HG02623 (cell line): ENCODE results near the gene RPS18.

Source experiments
- ATAC-seq: cut with Tn5 transposase; IDR thresholded peaks from one replicate; pipeline ENCODE4 v1.9.1; 2021; ENCODE audit warnings: moderate library complexity; ENCODE audit not compliant: unreplicated experiment

Gene RPS18

DNA sequence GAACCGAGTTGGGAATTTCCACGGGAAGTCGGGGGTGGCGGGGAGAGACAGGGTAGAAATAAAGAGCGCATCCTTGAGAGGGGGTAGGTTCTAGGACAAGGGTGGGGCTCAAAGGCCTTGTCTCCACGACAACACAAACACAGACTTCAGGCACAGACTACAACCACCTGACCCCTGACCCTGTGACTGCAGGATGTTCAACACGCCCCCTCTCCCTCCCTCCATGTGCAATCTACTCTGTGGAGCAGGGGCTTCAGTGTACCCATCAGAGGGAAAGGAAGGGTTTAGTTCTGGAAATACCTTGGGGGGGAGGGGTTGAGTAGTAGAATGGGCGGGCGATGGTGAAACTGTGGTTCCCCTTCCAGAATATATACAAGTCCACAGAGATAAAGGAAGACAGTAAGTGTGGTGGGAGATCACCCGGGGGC is 42.7 kb downstream of the RPS18 start:
- ATAC-seq: no peak

DNA sequence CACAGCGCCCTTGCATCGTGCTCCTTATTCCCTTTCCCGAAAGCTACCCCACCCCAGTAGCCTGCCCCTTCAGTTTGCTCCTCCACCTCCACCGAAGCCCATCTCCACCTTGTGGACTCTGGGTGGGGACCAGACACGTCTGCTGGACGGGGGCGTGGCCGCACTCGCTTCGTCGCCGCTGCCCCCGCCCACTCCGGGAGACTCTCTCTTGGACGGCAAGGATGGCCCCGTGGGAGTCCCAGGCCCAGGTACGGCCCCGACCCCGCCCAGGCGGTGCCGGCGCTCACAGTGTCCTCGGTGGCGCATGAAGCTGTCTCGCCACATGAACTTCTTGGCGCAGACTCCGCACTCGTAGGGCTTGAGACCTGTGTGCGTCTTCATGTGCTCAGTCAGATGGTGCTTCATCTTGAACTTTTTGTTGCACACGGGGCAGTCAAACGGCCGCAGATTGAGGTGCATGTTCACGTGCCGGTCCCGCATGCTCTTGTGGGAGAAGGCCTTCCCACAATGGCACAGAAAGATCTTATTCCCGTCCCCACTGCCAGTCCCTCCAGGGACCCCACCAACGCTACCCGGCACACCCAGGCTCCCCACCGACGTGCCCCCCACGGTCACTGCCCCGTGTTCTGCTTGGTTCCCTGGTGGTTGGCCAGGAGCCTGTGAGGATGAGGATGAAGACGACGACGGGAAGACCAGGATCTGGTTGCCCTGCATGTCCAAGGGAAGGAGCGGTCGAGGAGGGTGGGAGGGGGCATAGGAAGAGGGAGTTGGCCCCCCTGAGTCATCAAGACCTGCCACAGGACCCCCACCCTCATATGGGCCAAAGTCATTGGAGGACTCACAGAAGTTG is 43.3 kb downstream of the RPS18 start:
- no peak for ATAC-seq

DNA sequence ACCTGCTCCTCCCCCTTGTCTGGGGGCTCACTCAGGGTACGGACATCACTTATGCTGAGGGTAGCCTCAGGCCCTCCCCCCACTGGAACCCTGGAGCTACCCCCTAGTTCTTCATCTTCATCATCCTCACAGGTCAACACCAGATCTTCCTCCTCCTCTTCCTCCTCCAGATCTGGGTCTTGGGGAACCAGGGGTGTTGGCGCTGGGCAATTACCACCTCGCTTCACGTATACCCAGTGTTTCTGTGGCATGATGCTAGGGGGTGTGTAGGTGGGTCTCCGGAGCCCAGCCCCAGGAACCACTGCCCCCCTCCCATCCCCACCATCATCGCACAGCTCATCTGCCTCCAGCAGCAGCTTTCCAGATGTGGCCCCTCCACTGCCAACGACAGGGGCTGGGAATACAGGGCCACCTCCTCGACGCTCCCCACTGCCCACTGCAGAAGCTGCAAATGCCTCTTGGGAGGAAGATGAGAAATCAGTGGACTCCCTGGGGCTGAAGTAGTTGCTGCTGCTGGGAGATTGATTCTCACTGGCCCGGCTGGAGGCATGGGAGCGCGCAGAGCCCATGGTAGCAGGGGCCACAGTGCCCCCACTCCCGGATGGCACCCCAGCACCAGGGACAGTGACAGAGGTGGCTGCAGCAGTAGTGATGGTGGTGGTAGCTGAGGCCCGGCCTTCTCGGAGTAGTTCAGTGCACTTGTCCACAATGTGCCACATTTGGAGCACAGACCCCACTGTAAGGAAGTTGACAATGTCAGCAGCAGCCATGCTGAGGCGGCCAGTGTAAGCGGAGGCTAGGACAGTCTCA is 44.1 kb downstream of the RPS18 start:
- no peak for ATAC-seq

DNA sequence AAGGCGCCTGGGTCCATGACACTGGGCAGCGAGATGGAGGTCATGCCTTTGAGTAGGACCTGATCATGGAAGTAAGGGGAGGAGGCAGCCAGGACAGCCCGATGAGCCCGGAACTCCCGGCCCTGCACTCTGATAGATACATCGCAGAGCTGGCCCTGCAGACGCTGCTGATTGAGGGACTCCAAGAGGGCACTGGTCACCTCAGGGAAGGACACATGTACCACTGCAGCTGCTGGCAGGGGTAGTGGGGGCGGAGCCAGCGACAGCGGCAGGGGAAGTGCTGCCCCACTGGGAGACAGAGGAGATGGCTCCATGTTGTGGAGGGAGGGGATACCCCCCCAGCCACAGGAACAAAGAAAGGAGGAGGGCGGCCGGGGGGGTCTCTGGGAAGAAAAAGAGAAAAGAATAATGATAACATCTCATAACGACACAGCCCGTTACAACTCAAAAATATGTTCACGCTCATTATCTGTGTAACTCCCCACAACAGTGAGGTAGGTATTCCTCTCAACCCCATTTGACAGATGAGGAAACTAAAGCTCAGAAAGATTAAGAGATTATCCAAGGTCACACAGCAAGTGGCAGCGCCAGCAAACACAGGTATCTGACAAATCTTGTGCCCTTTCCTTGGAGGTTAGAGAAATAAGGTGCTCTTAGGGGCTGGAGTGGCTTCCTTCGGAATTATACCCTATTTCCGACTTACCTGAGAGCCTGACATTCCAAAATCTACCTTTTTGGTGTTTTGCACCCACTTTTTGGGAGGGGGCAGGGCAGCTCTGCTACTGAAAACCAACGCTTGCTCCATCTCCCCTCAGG is 44.9 kb downstream of the RPS18 start:
- no peak for ATAC-seq

DNA sequence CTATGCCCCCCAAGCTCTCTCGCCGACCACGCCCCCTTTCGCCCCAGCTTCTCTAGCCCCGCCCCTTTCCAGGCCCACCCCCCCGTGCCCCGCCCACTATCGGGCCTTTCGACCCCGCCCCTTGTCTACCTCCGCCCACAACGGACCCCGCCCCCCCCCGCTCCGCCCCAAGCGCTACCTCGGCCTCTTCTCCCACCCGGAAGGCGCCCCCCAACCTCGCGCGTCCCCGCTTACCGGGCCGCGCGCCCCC is 45.5 kb downstream of the RPS18 start:
- no peak for ATAC-seq

DNA sequence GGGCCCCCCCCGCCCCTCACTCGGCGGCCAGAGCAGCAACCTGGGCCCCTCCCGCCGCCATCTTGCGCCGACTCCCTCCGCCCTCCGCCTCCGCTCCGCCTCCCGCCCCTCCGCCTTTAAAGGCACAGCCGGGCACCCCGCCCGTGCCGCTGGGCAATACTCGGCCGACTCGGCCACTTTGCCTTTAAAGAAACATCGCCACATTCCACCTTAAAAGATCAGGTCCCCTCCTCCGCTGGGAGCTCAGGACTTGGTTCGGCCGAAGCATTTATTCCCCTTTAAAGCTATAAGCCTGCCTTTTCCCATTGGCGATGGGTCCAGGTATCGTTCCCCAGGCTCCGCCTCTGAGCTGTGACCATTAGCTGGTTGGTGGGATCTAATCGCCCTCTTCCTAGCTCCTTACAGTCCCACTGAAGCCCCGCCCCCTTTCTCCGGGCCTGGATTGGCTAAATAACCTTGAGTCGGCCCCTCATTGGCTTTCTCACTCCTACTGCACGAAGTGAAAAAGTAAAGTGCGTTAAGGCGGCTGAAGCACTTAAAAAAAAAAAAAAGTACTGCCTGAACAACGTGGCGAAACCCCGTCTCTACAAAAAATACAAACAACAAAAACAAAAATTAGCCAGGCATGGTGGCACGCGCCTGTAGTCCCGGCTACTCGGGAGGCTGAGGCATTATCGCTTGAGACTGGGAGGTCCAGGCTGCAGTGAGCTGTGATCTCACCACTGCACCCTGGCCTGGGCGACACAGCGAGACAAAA is 46.0 kb downstream of the RPS18 start, which contains the start of gene ZBTB22:
TSS of gene ZBTB22 (minus strand) at position 76 of the 757 bp plus-strand sequence. CDS start 828 bp downstream, outside the sequence.
- peak; percentile 45 for ATAC-seq

DNA sequence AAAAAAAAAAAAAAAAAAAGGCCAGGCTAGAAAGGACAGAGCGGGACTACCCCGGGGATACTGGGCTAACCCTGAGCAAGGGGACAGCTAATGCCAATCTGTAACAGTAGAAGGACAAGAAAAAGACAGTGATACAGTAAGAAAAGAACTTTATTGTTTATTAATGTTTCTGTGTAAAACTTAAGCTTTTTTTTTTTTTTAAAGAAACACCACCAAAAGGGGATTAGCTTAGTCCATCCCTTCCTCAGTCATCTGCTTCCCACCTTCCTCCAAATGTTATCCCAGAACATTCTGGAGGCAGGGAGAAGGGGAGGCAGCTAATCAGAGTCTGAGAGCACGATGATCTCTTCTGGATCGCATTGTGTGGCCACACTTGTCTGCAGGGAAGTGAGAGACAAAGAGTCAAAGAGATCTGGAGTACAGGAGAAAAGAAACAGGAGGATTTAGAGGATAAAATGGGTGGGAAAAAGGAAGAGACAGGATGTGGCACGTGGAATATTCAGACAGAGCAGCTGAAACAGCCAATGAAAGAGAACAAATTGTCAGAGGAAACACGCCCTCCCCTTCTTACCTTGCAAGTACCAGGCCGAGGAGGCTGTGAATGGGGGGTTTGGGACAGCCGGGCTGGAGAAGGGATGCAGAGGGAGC is 46.7 kb downstream of the RPS18 start:
- no peak for ATAC-seq

DNA sequence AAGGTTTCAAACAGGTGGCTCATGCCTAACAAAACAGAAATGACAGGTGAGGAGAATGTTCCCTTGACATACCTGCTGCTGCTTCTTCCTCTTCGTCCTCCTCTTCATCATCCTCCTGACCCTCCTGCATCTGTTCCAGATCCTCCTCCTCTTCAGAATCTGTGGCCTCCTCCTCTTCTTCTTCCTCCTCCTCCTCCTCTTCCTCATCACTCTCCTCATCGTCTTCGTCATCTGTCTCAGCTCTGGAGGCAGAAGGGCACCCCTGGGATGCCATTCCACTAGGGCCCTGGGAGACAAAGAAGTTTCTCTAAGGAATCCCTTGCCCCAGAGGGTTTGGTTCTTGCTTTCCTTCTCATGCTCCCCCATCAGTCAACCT is 48.1 kb downstream of the RPS18 start:
- ATAC-seq: no peak

DNA sequence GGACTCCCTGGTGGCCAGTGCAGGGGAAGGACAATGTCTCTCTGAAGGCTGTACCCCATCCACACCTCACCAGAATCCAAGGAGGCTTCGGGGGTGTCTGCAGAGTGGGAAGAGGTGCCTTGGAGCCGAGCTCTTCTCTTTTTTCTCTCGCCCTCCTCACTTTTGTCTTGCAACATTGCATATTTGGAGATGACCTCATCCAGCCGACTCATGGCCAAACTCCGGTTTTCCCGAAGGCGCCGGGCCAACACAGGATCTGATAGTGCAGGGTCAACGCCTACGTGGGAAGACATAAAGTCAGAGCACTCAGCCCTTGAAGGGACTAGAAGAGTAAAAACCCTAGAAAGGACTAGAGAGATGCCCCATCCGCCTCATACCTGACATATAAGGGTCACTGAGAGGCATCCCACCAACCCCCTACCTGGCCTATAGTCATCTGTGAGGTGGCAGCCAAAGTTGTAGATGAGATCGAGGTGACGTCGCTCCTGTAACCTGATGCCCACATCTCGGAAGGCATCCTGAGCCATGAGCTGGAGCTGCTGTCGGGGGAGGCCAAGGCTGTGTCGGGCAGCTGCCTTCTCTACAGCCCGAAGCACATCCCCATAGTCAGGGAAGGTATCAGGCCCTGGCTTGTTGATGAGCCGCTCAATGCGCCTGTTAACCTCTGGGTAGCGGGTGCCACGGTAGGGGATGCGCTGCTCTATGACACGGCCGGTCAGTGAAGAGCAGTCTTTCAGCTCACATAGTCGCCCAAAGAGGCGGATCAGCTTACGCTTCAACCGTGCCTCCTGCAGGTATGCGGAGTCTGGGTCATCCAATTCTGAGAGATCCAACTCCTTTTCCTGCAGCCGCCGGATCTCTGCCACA is 48.7 kb downstream of the RPS18 start:
- no peak for ATAC-seq

DNA sequence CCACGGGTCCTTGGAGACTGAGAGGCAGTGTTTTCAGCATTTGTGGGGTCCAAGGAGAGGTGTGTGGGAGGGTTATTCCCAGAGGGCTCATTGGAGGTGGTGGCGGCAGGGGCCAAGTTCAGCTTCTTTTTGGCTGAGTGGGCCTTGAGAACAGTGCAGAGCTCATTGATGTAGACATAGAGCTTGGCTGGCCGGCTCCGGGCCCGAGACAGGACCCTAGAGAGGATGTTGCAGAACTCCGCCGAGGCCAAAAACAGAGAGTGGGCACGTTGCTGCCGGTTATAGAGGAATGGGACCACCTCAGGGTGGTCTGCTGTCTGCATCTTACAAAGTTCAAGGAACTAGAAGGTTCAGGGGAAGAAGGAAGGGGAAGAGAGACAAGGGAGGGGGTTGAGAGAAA is 49.4 kb downstream of the RPS18 start:
- no peak for ATAC-seq

DNA sequence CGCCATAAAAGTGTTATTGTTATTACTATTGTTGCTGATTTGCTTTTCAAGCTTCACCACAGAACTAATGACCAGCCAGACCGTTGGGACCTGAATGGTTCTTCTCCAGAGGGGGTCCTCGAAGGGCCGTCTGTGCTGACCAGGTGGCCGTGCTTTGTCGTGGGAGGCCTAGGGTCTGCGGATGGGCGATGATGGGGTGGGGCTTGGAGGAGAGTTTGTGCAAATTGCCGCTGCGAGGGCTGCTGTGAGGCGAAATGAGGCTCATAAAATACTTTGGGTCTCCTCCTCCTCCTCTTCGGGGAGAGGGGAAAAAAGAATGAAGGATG is 51.7 kb downstream of the RPS18 start:
- ATAC-seq: no peak

DNA sequence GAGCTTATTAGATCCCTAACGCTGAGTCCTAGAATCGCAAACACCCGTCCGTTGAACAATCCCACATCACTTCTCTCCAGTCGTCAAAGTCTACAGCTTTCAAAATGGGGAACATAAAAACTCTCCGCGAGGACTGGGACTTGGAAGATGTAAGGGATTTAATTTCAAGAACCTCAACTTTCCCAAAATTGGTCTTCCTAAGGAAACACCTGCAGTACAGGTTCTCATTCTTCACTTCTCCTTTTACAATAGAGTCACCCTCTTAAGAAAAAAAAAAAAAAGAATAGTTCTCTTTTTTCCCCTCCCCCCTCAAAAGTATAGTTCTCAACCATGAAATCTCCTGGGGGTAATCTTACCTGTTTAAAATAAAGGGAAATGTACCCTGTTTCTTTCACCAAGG is 52.2 kb downstream of the RPS18 start:
- ATAC-seq: no peak
